K562 (cell line): ENCODE measurements around the gene HSPB1. TPM values are rescaled to one million over a fixed set of nuclear protein-coding genes. Genes with fewer than 3 reads are reported as not detected.

Experiments
- CAMTA2 ChIP-seq: fragments of 250-450 bp; sonication (Bioruptor Pico); conservative IDR thresholded peaks from 2 replicates; pipeline ENCODE4 v1.5.1; 2022
- CREM ChIP-seq: IDR thresholded peaks from 2 replicates; pipeline ENCODE4 v1.6.1; 2014; ENCODE audit warnings: antibody characterized with exemption, low read depth
- ELF4 ChIP-seq: fragments of 450-650 bp; formaldehyde crosslinking; IDR thresholded peaks from 2 replicates; pipeline ENCODE4 v1.4.0; 2022; ENCODE audit warnings: missing genetic modification characterization
- HLTF ChIP-seq: fragments of 450-650 bp; IDR thresholded peaks from 2 replicates; pipeline ENCODE4 v1.6.1; 2016
- MED1 ChIP-seq: sonication (generic); formaldehyde crosslinking; IDR thresholded peaks from 2 replicates; pipeline ENCODE4 v1.8.1; 2023; ENCODE audit warnings: missing genetic modification reagents, borderline replicate concordance
- NUFIP1 ChIP-seq: fragments of 450-650 bp; IDR thresholded peaks from 2 replicates; pipeline ENCODE4 v1.6.1; 2018; ENCODE audit not compliant: partially characterized antibody
- SIN3B ChIP-seq: fragments of 450-650 bp; IDR thresholded peaks from 2 replicates; pipeline ENCODE4 v1.6.1; 2017; ENCODE audit warnings: low read depth, mild to moderate bottlenecking, moderate library complexity
- SP2 ChIP-seq: IDR thresholded peaks from 2 replicates; pipeline ENCODE4 v1.6.1; 2011; ENCODE audit warnings: mild to moderate bottlenecking, low read depth, low read length, moderate library complexity; ENCODE audit not compliant: poor library complexity, severe bottlenecking; ENCODE audit errors: extremely low read depth
- ZFPM2 ChIP-seq: fragments of 250-450 bp; sonication (Bioruptor Pico); IDR thresholded peaks from 2 replicates; pipeline ENCODE4 v1.5.1; 2022; ENCODE audit warnings: mild to moderate bottlenecking
- ZNF184 ChIP-seq: sonication (generic); formaldehyde crosslinking; IDR thresholded peaks from 2 replicates; pipeline ENCODE4 v1.5.0; 2020; ENCODE audit warnings: missing genetic modification reagents
- ZNF444 ChIP-seq: fragments of 250-450 bp; sonication (Bioruptor Pico); IDR thresholded peaks from 2 replicates; pipeline ENCODE4 v1.4.0; 2020; ENCODE audit warnings: mild to moderate bottlenecking, moderate library complexity
- polyA plus RNA-seq, 8 experiments: library from polyadenylated mRNA; depleted of rRNA in 4 of 8; stranded (reverse) in 5 of 8; unstranded in 3 of 8; fragments of >200 nt; fragmentation: Nextera tagmentation in 2 of 8; fragmentation: Illumina TruSeq in 1 of 8; extraction: Ambion mirVana in 2 of 8; extraction: Trizol in 1 of 8; gene quantifications; 2 replicates each; pipeline versions ENCODE4 v1.2.1 to v1.2.3, GENCODE V29; 2011 to 2014; ENCODE audit warnings: inconsistent platforms in 1 of 8, missing spikeins in 1 of 8
- total RNA-seq, 7 experiments: library from RNA; depleted of rRNA in 6 of 7; stranded (reverse); fragments of >200 nt in 6 of 7; fragmentation: Illumina TruSeq in 2 of 7; extraction: Trizol in 2 of 7; gene quantifications; 2 replicates each; pipeline versions ENCODE4 v1.2.1 to v1.2.3, GENCODE V29; 2011 to 2021; ENCODE audit warnings: low replicate concordance in 1 of 7
- TF ChIP-seq, protein P1 (sequence below), 2 experiments: fragments of 450-650 bp in 1 of 2; sonication (generic) in 1 of 2; formaldehyde crosslinking in 1 of 2; IDR thresholded peaks in 1 of 2; conservative IDR thresholded peaks in 1 of 2; 2 replicates each; pipeline versions ENCODE4 v1.6.1 to v1.8.1; 2016 to 2023; ENCODE audit warnings: mild to moderate bottlenecking in 2 of 2, moderate library complexity in 2 of 2, inconsistent platforms in 1 of 2, missing genetic modification reagents in 1 of 2
- TF ChIP-seq, protein P2 (sequence below): fragments of 250-450 bp; sonication (Bioruptor Pico); IDR thresholded peaks from 2 replicates; pipeline ENCODE4 v1.5.0; 2022; ENCODE audit warnings: mild to moderate bottlenecking
- TF ChIP-seq, protein P3 (sequence below): fragments of 250-450 bp; sonication (Bioruptor Pico); IDR thresholded peaks from 2 replicates; pipeline ENCODE4 v1.5.0; 2020; ENCODE audit warnings: mild to moderate bottlenecking
- TF ChIP-seq, protein P4 (sequence below): fragments of 250-450 bp; sonication (Bioruptor Pico); IDR thresholded peaks from 2 replicates; pipeline ENCODE4 v1.4.0; 2020; ENCODE audit warnings: mild to moderate bottlenecking, moderate library complexity
- TF ChIP-seq, protein P5 (sequence below): IDR thresholded peaks from 3 replicates; pipeline ENCODE4 v1.6.1; 2011; ENCODE audit warnings: borderline replicate concordance, mild to moderate bottlenecking; ENCODE audit not compliant: insufficient read length, insufficient read depth
- TF ChIP-seq, protein P6 (sequence below): fragments of 450-650 bp; IDR thresholded peaks from 2 replicates; pipeline ENCODE4 v1.6.1; 2018; ENCODE audit warnings: mild to moderate bottlenecking, low read depth; ENCODE audit not compliant: partially characterized antibody

HSPB1 gene
- total and polyA plus RNA-seq, 9 of the 15 experiments (the other 6 are each of a cell fraction or from before 2014, with no cell fraction given): 27.1 to 522 (median 138) TPM

DNA sequence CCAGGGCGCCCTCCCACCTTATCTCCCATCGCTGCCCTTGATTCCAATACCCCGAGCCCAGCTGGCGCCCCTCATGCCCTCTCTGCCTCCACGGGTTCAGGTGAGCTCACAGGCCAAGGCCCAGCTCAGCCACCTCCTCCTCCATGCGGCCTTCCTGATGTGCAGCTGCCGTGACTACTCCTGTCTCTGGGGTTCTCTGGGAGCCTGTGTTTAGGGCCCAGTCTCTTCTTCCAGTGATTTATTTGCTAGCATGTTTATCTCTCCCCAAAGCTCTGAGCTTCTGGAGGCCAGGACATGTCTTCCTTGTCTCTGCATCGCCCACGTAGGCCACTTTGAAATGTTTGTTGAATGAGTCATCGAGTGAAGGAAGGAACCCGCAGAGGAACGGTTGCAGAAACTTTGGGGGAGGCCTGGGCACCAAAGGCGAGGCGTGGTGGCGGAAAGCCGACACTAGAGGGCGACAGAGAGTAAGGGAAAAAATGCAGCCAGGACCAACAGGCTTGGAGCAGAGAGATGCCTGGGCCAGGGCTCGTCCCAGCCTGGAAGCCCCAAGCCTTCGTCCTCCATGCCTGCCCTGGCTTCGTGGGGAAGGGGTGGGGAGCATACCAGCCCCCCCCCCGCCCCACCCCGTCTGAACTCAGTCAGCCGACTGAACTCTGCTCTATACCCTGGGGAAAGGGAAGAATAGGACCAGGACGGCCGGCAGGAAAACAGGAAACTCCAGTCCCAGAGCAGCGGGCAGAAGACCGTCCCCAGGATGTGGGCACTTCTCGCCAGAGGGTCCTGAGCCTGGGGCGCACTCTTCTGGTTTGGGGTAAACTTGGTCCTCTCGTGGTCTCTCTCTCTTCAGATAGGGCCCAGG is 10.9 kb upstream of the HSPB1 start (continued):
- TF ChIP-seq, protein P1, sequence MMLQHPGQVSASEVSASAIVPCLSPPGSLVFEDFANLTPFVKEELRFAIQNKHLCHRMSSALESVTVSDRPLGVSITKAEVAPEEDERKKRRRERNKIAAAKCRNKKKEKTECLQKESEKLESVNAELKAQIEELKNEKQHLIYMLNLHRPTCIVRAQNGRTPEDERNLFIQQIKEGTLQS (IDR thresholded peaks at IDR 0.05): peak; percentile 99
- TF ChIP-seq, protein P1 (CRISPR knock-in tag; conservative IDR thresholded peaks at IDR 0.05): peak; percentile 99
- TF ChIP-seq NUFIP1 (no peak), CREM (peak; percentile 60; the same call in 1 of the 2 replicates), MED1 (no peak), ZFPM2 (CRISPR knock-in tag) (no peak; the same call in 1 of the 2 replicates), CAMTA2 (CRISPR knock-in tag) (no peak), ZNF184 (no peak), HLTF (peak; percentile 7; the same call in 1 of the 2 replicates), ZNF444 (CRISPR knock-in tag) (0 out of 2 replicates have a peak, but pooled peaks have one; percentile 35), SIN3B (no peak), SP2 (no peak), ELF4 (CRISPR knock-in tag) (no peak)
- TF ChIP-seq, protein P2, sequence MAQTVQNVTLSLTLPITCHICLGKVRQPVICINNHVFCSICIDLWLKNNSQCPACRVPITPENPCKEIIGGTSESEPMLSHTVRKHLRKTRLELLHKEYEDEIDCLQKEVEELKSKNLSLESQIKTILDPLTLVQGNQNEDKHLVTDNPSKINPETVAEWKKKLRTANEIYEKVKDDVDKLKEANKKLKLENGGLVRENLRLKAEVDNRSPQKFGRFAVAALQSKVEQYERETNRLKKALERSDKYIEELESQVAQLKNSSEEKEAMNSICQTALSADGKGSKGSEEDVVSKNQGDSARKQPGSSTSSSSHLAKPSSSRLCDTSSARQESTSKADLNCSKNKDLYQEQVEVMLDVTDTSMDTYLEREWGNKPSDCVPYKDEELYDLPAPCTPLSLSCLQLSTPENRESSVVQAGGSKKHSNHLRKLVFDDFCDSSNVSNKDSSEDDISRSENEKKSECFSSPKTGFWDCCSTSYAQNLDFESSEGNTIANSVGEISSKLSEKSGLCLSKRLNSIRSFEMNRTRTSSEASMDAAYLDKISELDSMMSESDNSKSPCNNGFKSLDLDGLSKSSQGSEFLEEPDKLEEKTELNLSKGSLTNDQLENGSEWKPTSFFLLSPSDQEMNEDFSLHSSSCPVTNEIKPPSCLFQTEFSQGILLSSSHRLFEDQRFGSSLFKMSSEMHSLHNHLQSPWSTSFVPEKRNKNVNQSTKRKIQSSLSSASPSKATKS (CRISPR knock-in tag): no peak
- TF ChIP-seq, protein P3, sequence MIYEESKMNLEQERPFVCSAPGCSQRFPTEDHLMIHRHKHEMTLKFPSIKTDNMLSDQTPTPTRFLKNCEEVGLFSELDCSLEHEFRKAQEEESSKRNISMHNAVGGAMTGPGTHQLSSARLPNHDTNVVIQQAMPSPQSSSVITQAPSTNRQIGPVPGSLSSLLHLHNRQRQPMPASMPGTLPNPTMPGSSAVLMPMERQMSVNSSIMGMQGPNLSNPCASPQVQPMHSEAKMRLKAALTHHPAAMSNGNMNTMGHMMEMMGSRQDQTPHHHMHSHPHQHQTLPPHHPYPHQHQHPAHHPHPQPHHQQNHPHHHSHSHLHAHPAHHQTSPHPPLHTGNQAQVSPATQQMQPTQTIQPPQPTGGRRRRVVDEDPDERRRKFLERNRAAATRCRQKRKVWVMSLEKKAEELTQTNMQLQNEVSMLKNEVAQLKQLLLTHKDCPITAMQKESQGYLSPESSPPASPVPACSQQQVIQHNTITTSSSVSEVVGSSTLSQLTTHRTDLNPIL (CRISPR knock-in tag): no peak
- TF ChIP-seq, protein P4, sequence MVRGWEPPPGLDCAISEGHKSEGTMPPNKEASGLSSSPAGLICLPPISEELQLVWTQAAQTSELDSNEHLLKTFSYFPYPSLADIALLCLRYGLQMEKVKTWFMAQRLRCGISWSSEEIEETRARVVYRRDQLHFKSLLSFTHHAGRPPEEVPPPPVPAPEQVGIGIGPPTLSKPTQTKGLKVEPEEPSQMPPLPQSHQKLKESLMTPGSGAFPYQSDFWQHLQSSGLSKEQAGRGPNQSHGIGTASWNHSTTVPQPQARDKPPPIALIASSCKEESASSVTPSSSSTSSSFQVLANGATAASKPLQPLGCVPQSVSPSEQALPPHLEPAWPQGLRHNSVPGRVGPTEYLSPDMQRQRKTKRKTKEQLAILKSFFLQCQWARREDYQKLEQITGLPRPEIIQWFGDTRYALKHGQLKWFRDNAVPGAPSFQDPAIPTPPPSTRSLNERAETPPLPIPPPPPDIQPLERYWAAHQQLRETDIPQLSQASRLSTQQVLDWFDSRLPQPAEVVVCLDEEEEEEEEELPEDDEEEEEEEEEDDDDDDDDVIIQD (CRISPR knock-in tag): no peak
- TF ChIP-seq, protein P5, sequence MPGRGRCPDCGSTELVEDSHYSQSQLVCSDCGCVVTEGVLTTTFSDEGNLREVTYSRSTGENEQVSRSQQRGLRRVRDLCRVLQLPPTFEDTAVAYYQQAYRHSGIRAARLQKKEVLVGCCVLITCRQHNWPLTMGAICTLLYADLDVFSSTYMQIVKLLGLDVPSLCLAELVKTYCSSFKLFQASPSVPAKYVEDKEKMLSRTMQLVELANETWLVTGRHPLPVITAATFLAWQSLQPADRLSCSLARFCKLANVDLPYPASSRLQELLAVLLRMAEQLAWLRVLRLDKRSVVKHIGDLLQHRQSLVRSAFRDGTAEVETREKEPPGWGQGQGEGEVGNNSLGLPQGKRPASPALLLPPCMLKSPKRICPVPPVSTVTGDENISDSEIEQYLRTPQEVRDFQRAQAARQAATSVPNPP: no peak
- TF ChIP-seq, protein P6, sequence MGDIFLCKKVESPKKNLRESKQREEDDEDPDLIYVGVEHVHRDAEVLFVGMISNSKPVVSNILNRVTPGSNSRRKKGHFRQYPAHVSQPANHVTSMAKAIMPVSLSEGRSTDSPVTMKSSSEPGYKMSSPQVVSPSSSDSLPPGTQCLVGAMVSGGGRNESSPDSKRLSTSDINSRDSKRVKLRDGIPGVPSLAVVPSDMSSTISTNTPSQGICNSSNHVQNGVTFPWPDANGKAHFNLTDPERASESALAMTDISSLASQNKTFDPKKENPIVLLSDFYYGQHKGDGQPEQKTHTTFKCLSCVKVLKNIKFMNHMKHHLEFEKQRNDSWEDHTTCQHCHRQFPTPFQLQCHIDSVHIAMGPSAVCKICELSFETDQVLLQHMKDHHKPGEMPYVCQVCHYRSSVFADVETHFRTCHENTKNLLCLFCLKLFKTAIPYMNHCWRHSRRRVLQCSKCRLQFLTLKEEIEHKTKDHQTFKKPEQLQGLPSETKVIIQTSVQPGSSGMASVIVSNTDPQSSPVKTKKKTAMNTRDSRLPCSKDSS: no peak
